ENCODE measurements around the gene RPL4.
A peak's percentile ranks its signal among the peaks of the same experiment; 100 is the strongest.

RPL4 gene

GRCh38 chr15:66504563-66505429 lies at the start of gene RPL4, which contains the start of gene ZWILCH:
Gene RPL4, minus strand, starts transcription at chr15:66504855. Its CDS starts 65 bp downstream, at chr15:66504790.
Gene ZWILCH, plus strand, starts transcription at chr15:66505326. Its CDS starts 13 bp downstream, at chr15:66505339.
- ATAC-seq, result peak; percentile 90
- no peak for TF ChIP-seq TSHZ2 (CRISPR knock-in tag; IDR thresholded peaks at IDR 0.05)
- no peak for TF ChIP-seq CREB5 (CRISPR knock-in tag; IDR thresholded peaks at IDR 0.05; ENCODE audit: low read depth)
- no peak for TF ChIP-seq PPARA (CRISPR knock-in tag; IDR thresholded peaks at IDR 0.05; ENCODE audit: borderline replicate concordance)
- TF ChIP-seq GLIS3 (CRISPR knock-in tag; IDR thresholded peaks at IDR 0.05), result no peak
- TF ChIP-seq ISL1 (CRISPR knock-in tag; IDR thresholded peaks at IDR 0.05), result no peak
- TF ChIP-seq ZNF8 (CRISPR knock-in tag; IDR thresholded peaks at IDR 0.05), result no peak
- no peak for TF ChIP-seq RARB (CRISPR knock-in tag; IDR thresholded peaks at IDR 0.05)
- TF ChIP-seq TOX (CRISPR knock-in tag; IDR thresholded peaks at IDR 0.05; ENCODE audit: borderline replicate concordance), result peak; percentile 50; the same call in 1 of the 2 replicates
- TF ChIP-seq SNAI2 (CRISPR knock-in tag; IDR thresholded peaks at IDR 0.05), result no peak
- TF ChIP-seq BACH2 (CRISPR knock-in tag; IDR thresholded peaks at IDR 0.05; ENCODE audit: borderline replicate concordance), result no peak
- TF ChIP-seq OSR1 (CRISPR knock-in tag; IDR thresholded peaks at IDR 0.05), result no peak
- TF ChIP-seq CSRNP3 (CRISPR knock-in tag; IDR thresholded peaks at IDR 0.05), result 0 out of 2 replicates have a peak, but pooled peaks have one; percentile 32
- TF ChIP-seq ARNTL (CRISPR knock-in tag; IDR thresholded peaks at IDR 0.05; ENCODE audit: borderline replicate concordance, low read depth), result no peak
- TF ChIP-seq ZC3H10 (CRISPR knock-in tag; IDR thresholded peaks at IDR 0.05), result no peak
- peak; percentile 55; the same call in 1 of the 2 replicates for TF ChIP-seq POU6F1 (CRISPR knock-in tag; IDR thresholded peaks at IDR 0.05; ENCODE audit: borderline replicate concordance, low read depth)
- no peak for TF ChIP-seq ZNF565 (CRISPR knock-in tag; conservative IDR thresholded peaks at IDR 0.05; ENCODE audit: low read depth)
- peak; percentile 26; the same call in 1 of the 2 replicates for TF ChIP-seq ZNF70 (CRISPR knock-in tag; IDR thresholded peaks at IDR 0.05)
- TF ChIP-seq CSDC2 (CRISPR knock-in tag; IDR thresholded peaks at IDR 0.05), result no peak
- TF ChIP-seq ZFP30 (CRISPR knock-in tag; IDR thresholded peaks at IDR 0.05), result no peak
- TF ChIP-seq ESRRG (CRISPR knock-in tag; IDR thresholded peaks at IDR 0.05), result no peak
- TF ChIP-seq TCF4 (CRISPR knock-in tag; IDR thresholded peaks at IDR 0.05; ENCODE audit: borderline replicate concordance), result no peak
- no peak for TF ChIP-seq ZFP3 (CRISPR knock-in tag; IDR thresholded peaks at IDR 0.05)
- TF ChIP-seq PATZ1 (CRISPR knock-in tag; IDR thresholded peaks at IDR 0.05; ENCODE audit: borderline replicate concordance), result no peak; the same call in 1 of the 2 replicates

- TF ChIP-seq RARB (CRISPR knock-in tag; IDR thresholded peaks at IDR 0.05) (no peak), CSRNP3 (CRISPR knock-in tag; IDR thresholded peaks at IDR 0.05) (no peak), PATZ1 (CRISPR knock-in tag; IDR thresholded peaks at IDR 0.05; ENCODE audit: borderline replicate concordance) (no peak), ESRRG (CRISPR knock-in tag; IDR thresholded peaks at IDR 0.05) (no peak), SNAI2 (CRISPR knock-in tag; IDR thresholded peaks at IDR 0.05) (no peak)
- no peak for ATAC-seq
Observed at GRCh38 chr15:66545255-66545654, 40.6 kb upstream of the RPL4 start.
